ENCODE measurements around the gene PPFIBP1.

PPFIBP1 gene

GRCh38 chr12:27523642-27524493 is at the start of gene PPFIBP1:
PPFIBP1 (plus strand) TSS chr12:27524206; CDS start chr12:27633397, 109,191 bp downstream.
- DNase-seq (ENCODE audit: low spot score), result peak; percentile 97

GRCh38 chr12:27474344-27474743 is 49.7 kb upstream of the PPFIBP1 start:
- DNase-seq (ENCODE audit: low spot score), result peak; percentile 32

DNA sequence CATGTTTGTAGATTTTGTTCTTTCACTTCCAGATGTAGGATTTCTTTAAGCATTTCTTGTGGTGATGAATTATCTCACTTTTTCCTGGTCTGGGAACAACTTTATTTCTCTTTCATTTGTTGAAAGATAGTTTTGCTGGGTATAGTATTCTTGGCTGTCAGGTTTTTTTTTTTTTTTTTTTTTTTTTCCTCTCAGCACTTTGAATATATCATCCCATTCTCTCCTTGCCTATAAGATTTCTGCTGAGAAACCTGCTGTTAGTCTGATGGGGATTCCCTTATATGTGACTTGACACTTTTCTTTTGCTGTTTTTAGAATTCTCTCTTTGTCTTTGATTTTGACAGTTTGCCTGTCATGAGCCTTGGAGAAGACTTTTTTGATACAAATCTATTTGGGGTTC is 47.0 kb upstream of the PPFIBP1 start:
- no peak for DNase-seq (ENCODE audit: low spot score)

GRCh38 chr12:27478949-27479348 is 45.1 kb upstream of the PPFIBP1 start:
- no peak for DNase-seq (ENCODE audit: low spot score)

GRCh38 chr12:27480016-27480415 is 44.0 kb upstream of the PPFIBP1 start:
- DNase-seq (ENCODE audit: low spot score), result no peak

GRCh38 chr12:27486961-27487360 is 37.0 kb upstream of the PPFIBP1 start:
- DNase-seq (ENCODE audit: low spot score), result no peak

GRCh38 chr12:27488479-27488878 is 35.5 kb upstream of the PPFIBP1 start:
- no peak for DNase-seq (ENCODE audit: low spot score)

DNA sequence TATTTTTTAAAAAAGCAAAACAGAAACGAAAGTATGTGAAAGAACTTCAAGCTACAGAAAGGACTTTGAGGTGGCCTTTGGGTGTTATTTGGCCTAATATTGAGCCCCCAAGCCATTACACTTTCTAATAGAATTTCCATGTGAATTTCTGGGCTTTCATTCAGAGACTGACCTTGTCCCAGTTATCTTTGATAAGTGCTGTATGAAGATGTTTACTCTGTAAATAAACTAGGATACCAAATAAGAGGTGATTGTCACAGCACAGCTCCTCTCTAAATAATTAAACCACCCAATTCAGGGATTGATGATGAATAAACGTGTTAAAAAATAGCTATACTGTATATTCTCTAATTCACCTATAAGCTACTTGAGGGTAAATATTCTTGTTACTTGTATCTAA is 32.8 kb upstream of the PPFIBP1 start:
- DNase-seq (ENCODE audit: low spot score), result no peak

DNA sequence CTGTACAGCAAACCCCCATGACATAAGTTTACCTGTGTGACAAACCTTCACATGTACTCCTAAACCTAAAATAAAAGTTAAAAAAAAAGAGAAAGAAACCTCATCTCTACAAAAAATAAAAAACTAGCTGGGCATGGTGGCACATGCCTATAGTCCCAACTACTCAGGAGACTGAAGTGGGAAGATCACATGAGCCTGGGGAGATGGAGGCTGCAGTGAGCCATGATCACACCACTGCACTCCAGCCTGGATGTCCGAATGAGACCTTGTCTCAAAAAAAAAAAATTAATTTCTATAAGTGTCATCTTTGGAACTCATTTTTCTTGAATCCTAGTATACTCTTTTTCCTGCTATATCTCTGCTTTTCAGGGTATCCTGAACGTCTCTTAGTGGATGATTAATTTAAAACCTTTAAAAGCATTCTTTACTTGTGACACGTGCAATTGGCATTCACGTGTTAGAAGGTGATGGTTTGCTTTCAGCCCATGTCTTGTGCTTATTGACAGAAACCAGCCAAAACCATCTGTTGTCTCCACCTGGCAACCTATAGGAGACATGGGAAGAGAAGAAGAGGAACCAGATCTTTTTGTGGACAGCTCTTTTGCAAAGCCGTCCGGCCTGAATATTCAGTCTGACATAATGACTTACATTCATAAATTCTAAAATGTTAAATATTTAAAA is 30.6 kb upstream of the PPFIBP1 start:
- no peak for DNase-seq (ENCODE audit: low spot score)

GRCh38 chr12:27497446-27497845 is 26.6 kb upstream of the PPFIBP1 start:
- no peak for DNase-seq (ENCODE audit: low spot score)

DNA sequence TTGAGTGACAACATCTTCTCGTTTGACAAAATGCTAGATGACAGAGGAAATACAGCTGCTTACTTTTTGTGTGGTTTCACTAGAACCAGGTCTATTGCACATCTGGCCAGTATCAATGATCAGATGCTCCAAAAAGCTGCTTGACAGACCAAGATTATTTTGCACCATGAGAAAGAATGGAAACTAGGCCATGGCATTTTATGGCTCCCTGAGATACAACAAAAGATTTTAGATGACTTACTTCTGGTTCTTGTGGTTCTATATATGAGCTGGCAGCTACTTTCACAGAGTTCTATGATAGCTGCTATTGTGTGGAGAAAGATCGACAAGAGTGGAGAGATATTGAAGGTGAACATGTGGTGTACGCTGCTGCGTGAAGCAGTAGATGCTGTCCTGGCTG is 25.9 kb upstream of the PPFIBP1 start:
- DNase-seq (ENCODE audit: low spot score), result no peak

DNA sequence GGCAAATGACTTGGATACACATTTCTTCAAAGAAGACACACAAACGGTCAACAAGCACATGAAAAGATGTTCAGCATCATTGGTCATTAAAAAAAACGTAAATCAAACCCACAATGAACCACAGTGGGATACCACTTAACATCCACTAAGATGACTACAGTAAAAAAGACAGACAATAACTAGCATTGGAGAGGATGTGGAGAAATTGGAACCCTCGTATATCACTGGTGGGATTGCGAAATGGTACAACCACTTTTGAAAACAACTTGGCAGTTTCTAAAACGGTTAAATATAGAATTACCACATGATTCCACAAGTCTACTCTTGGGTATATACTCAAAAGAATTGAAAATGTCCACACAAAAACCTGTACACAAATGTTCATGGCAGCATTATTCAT is 25.2 kb upstream of the PPFIBP1 start:
- DNase-seq (ENCODE audit: low spot score), result no peak

DNA sequence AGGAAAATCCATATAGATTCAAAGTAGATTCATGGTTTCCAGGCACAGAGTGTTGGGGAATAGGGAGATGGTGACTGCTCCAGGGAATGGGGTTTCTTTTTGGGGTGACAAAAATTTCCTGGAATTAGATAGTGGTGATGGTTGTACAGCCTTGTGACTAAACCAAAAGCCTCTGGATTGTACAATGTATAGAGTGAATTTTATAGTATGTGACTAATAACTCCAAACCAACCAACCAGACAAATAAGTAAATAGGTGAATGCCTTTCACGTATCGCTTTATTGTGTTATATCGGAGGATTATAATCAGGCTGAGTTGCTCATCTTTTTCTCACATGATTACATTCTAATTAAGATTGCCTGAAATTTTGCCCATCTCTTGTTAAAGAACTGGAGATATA is 24.6 kb upstream of the PPFIBP1 start:
- no peak for DNase-seq (ENCODE audit: low spot score)

DNA sequence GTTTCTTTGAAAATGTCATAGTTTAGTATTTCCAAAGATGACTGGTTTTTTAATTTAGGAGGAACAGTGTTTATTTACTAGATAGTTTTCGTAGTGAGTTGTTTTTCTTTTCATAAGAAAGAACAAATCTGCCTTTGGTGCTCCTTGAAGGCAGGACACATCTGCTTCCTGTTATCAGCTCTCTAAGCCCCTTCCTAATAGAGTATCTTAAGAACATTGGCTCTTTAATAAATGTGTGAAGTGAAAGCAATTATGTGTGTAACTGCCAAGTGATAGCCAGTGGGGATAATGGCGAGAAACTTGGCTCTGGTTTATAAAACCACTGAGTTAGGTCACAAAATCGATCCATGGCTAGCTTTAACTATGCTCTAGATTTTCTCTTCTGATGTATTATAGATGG is 23.5 kb upstream of the PPFIBP1 start:
- DNase-seq (ENCODE audit: low spot score), result no peak

DNA sequence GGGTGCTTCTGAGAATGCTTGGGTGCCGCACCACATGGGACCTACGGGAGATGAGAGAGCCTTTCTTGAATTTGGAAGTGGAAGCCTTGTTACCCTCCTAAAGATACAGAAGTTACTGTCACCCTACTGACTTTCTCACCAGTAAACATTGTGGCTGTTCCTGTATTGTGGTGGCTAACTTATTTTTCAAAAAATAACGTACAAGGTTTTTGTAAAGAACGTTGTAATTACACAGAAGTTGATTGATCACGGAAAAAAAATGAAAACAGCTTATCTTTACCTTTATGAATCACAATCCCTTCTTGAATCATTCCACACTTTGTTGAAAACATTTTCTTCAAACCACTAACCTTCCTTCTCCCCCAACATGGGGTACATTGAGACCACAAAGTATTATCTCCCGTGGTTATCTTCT is 22.0 kb upstream of the PPFIBP1 start:
- no peak for DNase-seq (ENCODE audit: low spot score)

GRCh38 chr12:27504507-27504906 is 19.5 kb upstream of the PPFIBP1 start:
- DNase-seq (ENCODE audit: low spot score), result peak; percentile 51

GRCh38 chr12:27505109-27505508 is 18.9 kb upstream of the PPFIBP1 start:
- no peak for DNase-seq (ENCODE audit: low spot score)

GRCh38 chr12:27505761-27506160 is 18.2 kb upstream of the PPFIBP1 start:
- DNase-seq (ENCODE audit: low spot score), result no peak

- DNase-seq (ENCODE audit: low spot score), result no peak
Observed at GRCh38 chr12:27506645-27507189, 17.3 kb upstream of the PPFIBP1 start.

DNA sequence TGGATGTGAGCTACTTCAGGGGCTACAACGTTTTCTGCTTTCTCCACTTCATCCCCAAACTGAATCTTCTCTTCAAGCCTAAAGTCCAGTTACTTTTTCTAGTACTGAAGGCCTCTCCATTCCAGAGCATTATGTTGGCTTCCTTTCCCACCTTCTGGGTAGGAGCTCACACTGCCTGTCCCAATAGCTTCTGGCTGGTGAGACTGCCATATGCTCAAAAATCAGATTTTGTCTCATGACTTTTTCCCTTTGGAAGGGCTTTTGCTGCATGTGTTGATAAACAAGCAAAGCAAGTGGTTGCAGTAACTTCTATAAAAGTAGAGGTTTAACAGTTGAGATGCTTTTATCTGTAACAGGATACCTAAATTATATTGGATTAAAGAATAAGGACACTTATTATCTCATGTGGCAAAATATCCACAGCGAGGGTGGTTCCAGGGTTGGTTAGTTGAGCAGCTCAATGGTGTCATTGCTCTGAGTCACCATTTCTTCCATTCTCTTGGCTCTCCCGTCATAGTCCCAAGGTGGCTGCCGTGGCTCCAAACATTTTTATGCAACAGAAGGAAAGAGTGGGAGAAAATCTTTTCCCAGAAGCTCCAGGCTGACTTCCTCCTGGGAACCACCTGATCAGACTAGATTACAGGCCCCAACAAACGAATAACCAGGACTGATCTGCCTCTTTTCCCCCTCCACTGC is 15.1 kb upstream of the PPFIBP1 start:
- DNase-seq (ENCODE audit: low spot score), result no peak

GRCh38 chr12:27511031-27511722 is 12.8 kb upstream of the PPFIBP1 start:
- DNase-seq (ENCODE audit: low spot score), result peak; percentile 72

GRCh38 chr12:27511723-27512045 is 12.3 kb upstream of the PPFIBP1 start:
- DNase-seq (ENCODE audit: low spot score), result no peak

Data from COLO829 (cell line).